Spleen (tissue), 11 donors: Measurements from ENCODE around the gene SNRPD3. TPM values are rescaled to one million over a fixed set of nuclear protein-coding genes. Genes with fewer than 3 reads are reported as not detected.
"Not testable (repeated sequence)": the region's sequence is repeated elsewhere in the genome, so short reads cannot be mapped to it uniquely, and the experiment has no call there.

ENCODE experiments used
- DNase-seq: peaks from one replicate; pipeline ENCODE4 v3.0.0-alpha.2; 2020
- H3K27ac ChIP-seq, 8 donors: fragments of 200-600 bp; sonication (generic) in 7 of 8; 1 replicate in 4 of 8; 2 replicates in 4 of 8; pipeline versions ENCODE4 v1.5.0 to v1.8.0; 2016 to 2021; ENCODE audit warnings: inconsistent platforms in 4 of 8, mild to moderate bottlenecking in 4 of 8, moderate library complexity in 1 of 8
- H3K27me3 ChIP-seq, 7 donors: fragments of 200-600 bp; sonication (generic) in 6 of 7; replicated peaks in 1 of 7; 1 replicate in 4 of 7; 2 replicates in 3 of 7; pipeline versions ENCODE4 v1.5.0 to v1.8.0; 2016 to 2021; ENCODE audit warnings: inconsistent platforms in 3 of 7, mild to moderate bottlenecking in 1 of 7
- H3K36me3 ChIP-seq, 6 donors: fragments of 200-600 bp; sonication (generic) in 5 of 6; 1 replicate in 4 of 6; 2 replicates in 2 of 6; pipeline versions ENCODE4 v1.5.0 to v1.8.0; 2016 to 2021; ENCODE audit warnings: inconsistent platforms in 2 of 6
- H3K4me1 ChIP-seq, 6 donors: fragments of 200-600 bp; sonication (generic) in 5 of 6; 1 replicate in 3 of 6; 2 replicates in 3 of 6; pipeline versions ENCODE4 v1.5.0 to v1.8.0; 2016 to 2021; ENCODE audit warnings: inconsistent platforms in 3 of 6
- H3K4me3 ChIP-seq, 8 donors: fragments of 200-600 bp; sonication (generic) in 7 of 8; 1 replicate in 4 of 8; 2 replicates in 4 of 8; pipeline versions ENCODE4 v1.5.0 to v1.8.0; 2016 to 2021; ENCODE audit warnings: inconsistent platforms in 4 of 8, mild to moderate bottlenecking in 4 of 8, moderate library complexity in 2 of 8
- H3K9me3 ChIP-seq, 8 donors: fragments of 200-600 bp; sonication (generic) in 7 of 8; 1 replicate in 4 of 8; 2 replicates in 4 of 8; pipeline versions ENCODE4 v1.5.0 to v1.8.0; 2016 to 2021; ENCODE audit warnings: inconsistent platforms in 4 of 8
- POLR2AphosphoS5 ChIP-seq, 3 donors: sonication (generic); formaldehyde crosslinking; IDR thresholded peaks; one replicate each; pipeline ENCODE4 v1.5.1; 2017; ENCODE audit warnings: antibody characterized with exemption in 3 of 3
- WGBS, 5 donors: extraction: QIAGEN DNeasy Blood & Tissue Kit in 3 of 5; methylation state at CpG; one replicate each; pipeline versions ENCODE4 v1.1.5 to v1.1.7; 2013 to 2018; 5-methylcytosine and 5-hydroxymethylcytosine counted together
- intact Hi-C: fragments of 100-400 bp; cut with DNase I; formaldehyde crosslinking; loops from one replicate; pipeline ENCODE4 v1.15.0; 2023; ENCODE audit warnings: low total_unique reads
- polyA plus RNA-seq, 3 donors: library from polyadenylated mRNA; stranded (reverse); fragments of 200-250 nt; gene quantifications; one replicate each; pipeline ENCODE4 v1.2.1, GENCODE V29; 2013
- total RNA-seq, 7 donors: library from RNA; depleted of rRNA in 3 of 7; stranded (reverse); fragments of >200 nt in 3 of 7; fragmentation: NEBNext Ultra II Directional in 4 of 7; extraction: Animal tissue kit (Norgen Biotek cat#: 25700) in 4 of 7; gene quantifications; one replicate each; pipeline versions ENCODE4 v1.1.0 to v1.2.1, GENCODE V29; 2016 to 2021
- donor health status: healthy with polysubstance abuse.
- donor health status: DM: no; HTN: no; CAD: no; lungs with moderate emphysema.
- donor health status: DM: no; HTN: no; CAD: no.
- donor health status: Bipolar disorder and iron deficiency.
- donor health status: healthy.
- donor health status: DM: no; HTN: no; CAD: no.
- donor health status: DM: yes; HTN: yes; CAD: no.

The SNRPD3 gene
- total and polyA plus RNA-seq, 10 donors: 52.0 to 142 (median 92.5) TPM

- peaks cover 2 to 47% (median 26%) of the 10 kb centered on the region in 6 donors for H3K4me1 ChIP-seq
- 56 to 84% (median 69%) methylated on average over 1 to 2 of the region's 2 CpGs for WGBS, 5 donors
- H3K4me3 ChIP-seq, H3K36me3 ChIP-seq, H3K9me3 ChIP-seq, intact Hi-C loops, H3K27me3 ChIP-seq: not testable (repeated sequence)
- peak overlapping the region in 1 of 8 donors; percentile 21 for H3K27ac ChIP-seq
- peak; percentile 38 for DNase-seq
These were observed 50.5 kb downstream of the SNRPD3 start for GRCh38 chr22:24606340-24606739.

GRCh38 chr22:24607429-24607983 is 51.7 kb downstream of the SNRPD3 start:
- H3K36me3 ChIP-seq, H3K9me3 ChIP-seq, intact Hi-C loops, H3K27me3 ChIP-seq: not testable (repeated sequence)
- Histone ChIP-seq H3K4me3 (peak overlapping the region in 6 of 8 donors; percentile 6 to 60 (median 24)), H3K27ac (peak overlapping the region in 6 of 8 donors; percentile 54 to 85 (median 66)), H3K4me1 (peaks cover 0 to 35% (median 18%) of the 10 kb centered on the region in 6 donors)
- WGBS, 5 donors: 32 to 49% (median 38%) methylated on average over 9 to 18 of the region's 18 CpGs
- TF ChIP-seq POLR2AphosphoS5 (IDR thresholded peaks at IDR 0.05): peak; percentile 49 to 78 (median 57)
- DNase-seq: peak; percentile 92

- H3K9me3 ChIP-seq, H3K36me3 ChIP-seq, H3K27me3 ChIP-seq, intact Hi-C loops: not testable (repeated sequence)
- DNase-seq: peak; percentile 47
- WGBS, 5 donors: 80 to 91% (median 84%) methylated on average over 4 to 6 of the region's 6 CpGs
- peak overlapping the region in 2 of 8 donors; percentile 26 to 60 for H3K4me3 ChIP-seq
- H3K27ac ChIP-seq: peak overlapping the region in 4 of 8 donors; percentile 63 to 85 (median 74)
- peaks cover 0 to 27% (median 15%) of the 10 kb centered on the region in 6 donors for H3K4me1 ChIP-seq
These were observed 52.5 kb downstream of the SNRPD3 start for GRCh38 chr22:24608327-24608726.

- WGBS, 5 donors: 89 to 100% (median 100%) methylated on average over 2 to 3 of the region's 3 CpGs; no CpG with 5 or more reads in 2 of the 5 donors
- H3K4me3 ChIP-seq, intact Hi-C loops, H3K27me3 ChIP-seq, H3K9me3 ChIP-seq, H3K27ac ChIP-seq, H3K36me3 ChIP-seq, DNase-seq: not testable (repeated sequence)
- H3K4me1 ChIP-seq: peaks cover 0 to 15% (median 5%) of the 10 kb centered on the region in 6 donors
These were observed 54.1 kb downstream of the SNRPD3 start for GRCh38 chr22:24609888-24610287.

GRCh38 chr22:24614794-24615193 is 59.0 kb downstream of the SNRPD3 start:
- H3K36me3 ChIP-seq: peaks cover 0 to 12% (median 0%) of the 10 kb centered on the region in 6 donors
- H3K4me1 ChIP-seq, H3K9me3 ChIP-seq, H3K27ac ChIP-seq, H3K4me3 ChIP-seq, H3K27me3 ChIP-seq, intact Hi-C loops: not testable (repeated sequence)
- 75 to 86% (median 84%) methylated on average over 10 to 15 of the region's 15 CpGs for WGBS, 5 donors
- peak; percentile 49 for DNase-seq

GRCh38 chr22:24621244-24621643 is 65.4 kb downstream of the SNRPD3 start:
- H3K4me1 ChIP-seq, intact Hi-C loops, DNase-seq, H3K4me3 ChIP-seq, H3K9me3 ChIP-seq, H3K27me3 ChIP-seq, H3K27ac ChIP-seq: not testable (repeated sequence)
- 78 to 92% (median 83%) methylated on average over 3 to 4 of the region's 5 CpGs for WGBS, 5 donors
- H3K36me3 ChIP-seq: peaks cover 0 to 30% (median 0%) of the 10 kb centered on the region in 6 donors

- 0 to 51% (median 30%) methylated on average over 1 to 2 of the region's 2 CpGs for WGBS, 5 donors
- H3K4me1 ChIP-seq, intact Hi-C loops, H3K27me3 ChIP-seq, H3K4me3 ChIP-seq, H3K27ac ChIP-seq, H3K9me3 ChIP-seq: not testable (repeated sequence)
- H3K36me3 ChIP-seq: peaks cover 0 to 30% (median 0%) of the 10 kb centered on the region in 6 donors
- peak; percentile 46 for DNase-seq
These were observed 66.8 kb downstream of the SNRPD3 start for GRCh38 chr22:24622596-24622995.

Other genes starting within 250 kb of the SNRPD3 start
- gene ADORA2A, start 128.4 kb upstream of the SNRPD3 start, total RNA-seq: 10 to 100 TPM; 15.8 to 31.1 (median 25.2) TPM
- 10 to 100 TPM in 2 of 3 donors, 1 to 10 TPM in 1; 8.3 to 14.8 (median 14.2) TPM for gene ADORA2A, start 128.4 kb upstream of the SNRPD3 start, polyA plus RNA-seq
- 1 to 10 TPM in 6 of 7 donors, under 1 TPM in 1; 0.92 to 3.9 (median 2.0) TPM for gene UPB1, start 60.7 kb upstream of the SNRPD3 start, total RNA-seq
- 1 to 10 TPM in 1 of 3 donors, under 1 TPM in 2; 0.38 to 1.5 (median 0.47) TPM for gene UPB1, start 60.7 kb upstream of the SNRPD3 start, polyA plus RNA-seq
- gene GUCD1, start 861 bp upstream of the SNRPD3 start, total RNA-seq: 100 to 1,000 TPM in 5 of 7 donors, 10 to 100 TPM in 2; 85.4 to 162 (median 112) TPM
- 100 to 1,000 TPM in 2 of 3 donors, 10 to 100 TPM in 1; 82.6 to 108 (median 105) TPM for gene GUCD1, start 861 bp upstream of the SNRPD3 start, polyA plus RNA-seq
- gene LRRC75B, start 37.1 kb downstream of the SNRPD3 start, total RNA-seq: 1 to 10 TPM; 2.9 to 6.6 (median 5.3) TPM
- 1 to 10 TPM; 3.4 to 6.7 (median 6.4) TPM for gene LRRC75B, start 37.1 kb downstream of the SNRPD3 start, polyA plus RNA-seq
- 10 to 100 TPM; 11.3 to 22.9 (median 18.4) TPM for gene GGT1, start 47.2 kb downstream of the SNRPD3 start, total RNA-seq
- gene GGT1, start 47.2 kb downstream of the SNRPD3 start, polyA plus RNA-seq: 10 to 100 TPM; 10.9 to 27.2 (median 15.1) TPM
- not detected for gene PIWIL3, start 218.7 kb downstream of the SNRPD3 start, total RNA-seq
- not detected for gene PIWIL3, start 218.7 kb downstream of the SNRPD3 start, polyA plus RNA-seq